Activated gamma-delta T cell treated with Interleukin-2 at 50 U/mL for 16 hours (primary cell): ENCODE data around the gene MARCHF9.
"Not testable (repeated sequence)": the region's sequence is repeated elsewhere in the genome, so short reads cannot be mapped to it uniquely, and the experiment has no call there.

Experiments used
- DNase-seq: peaks from one replicate; pipeline ENCODE4 v3.0.0-alpha.2; 2020

MARCHF9 gene

DNA sequence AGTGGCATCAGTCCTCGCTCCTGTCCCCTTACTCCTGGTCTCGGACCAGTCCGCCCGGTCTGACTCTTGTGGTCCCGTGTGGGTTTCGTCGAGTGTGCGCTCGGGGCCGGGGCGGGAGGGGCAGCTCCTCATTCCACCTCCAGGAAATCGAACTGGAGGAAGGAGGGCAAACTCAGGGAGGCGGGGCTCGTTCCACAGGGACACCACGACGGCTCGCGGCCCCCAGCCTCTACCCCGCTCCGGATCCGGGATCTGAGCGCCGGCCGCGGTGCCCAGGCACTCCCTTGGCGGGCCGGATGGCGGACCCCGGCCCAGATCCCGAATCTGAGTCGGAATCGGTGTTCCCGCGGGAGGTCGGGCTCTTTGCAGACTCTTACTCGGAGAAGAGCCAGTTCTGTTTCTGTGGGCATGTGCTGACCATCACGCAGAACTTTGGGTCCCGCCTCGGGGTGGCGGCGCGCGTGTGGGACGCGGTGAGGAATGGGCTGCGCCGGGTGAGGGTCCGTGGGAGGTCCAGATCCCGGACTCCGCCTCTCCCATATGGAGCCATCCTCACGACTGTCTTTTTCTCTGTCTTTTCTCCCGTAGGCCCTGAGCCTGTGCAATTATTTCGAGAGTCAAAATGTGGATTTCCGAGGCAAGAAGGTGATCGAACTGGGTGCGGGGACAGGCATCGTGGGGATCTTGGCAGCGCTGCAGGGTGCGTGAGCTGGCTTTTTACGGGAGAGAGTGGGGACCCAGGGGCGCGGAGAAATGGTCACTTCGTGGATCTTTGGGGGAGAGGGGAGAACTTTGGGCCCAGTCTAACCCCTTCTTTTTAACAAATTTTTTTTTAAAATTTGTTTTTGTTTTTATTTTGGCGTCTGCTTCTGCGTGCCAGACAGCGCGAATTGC lies 17.8 kb downstream of the MARCHF9 start, which contains the start of gene EEF1AKMT3:
Gene EEF1AKMT3 (plus strand): TSS at position 186 of the 894 bp plus-strand sequence. CDS start 111 bp downstream, at position 297.
- DNase-seq: no peak

GRCh38 chr12:57774634-57775033 lies 19.7 kb downstream of the MARCHF9 start:
- DNase-seq: not testable (repeated sequence)

DNA sequence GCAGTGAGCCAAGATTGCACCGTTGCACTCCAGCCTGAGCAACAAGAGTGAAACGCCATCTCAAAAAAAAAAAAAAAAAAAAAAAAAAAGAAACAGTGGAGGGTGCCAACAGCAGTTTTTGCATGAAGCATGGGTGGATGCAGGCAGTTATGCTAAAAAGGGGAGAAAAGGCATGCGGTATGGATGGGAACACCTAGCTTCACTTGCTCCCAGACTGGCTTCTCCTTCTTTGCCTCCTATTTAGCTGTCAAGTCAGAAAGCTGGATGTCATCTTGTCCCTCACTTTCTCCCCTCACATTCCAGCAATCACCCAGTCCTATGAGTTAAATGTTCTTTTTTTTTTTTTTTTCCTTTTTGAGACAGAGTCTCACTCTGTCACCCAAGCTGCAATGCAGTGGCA lies 20.1 kb downstream of the MARCHF9 start:
- DNase-seq: no peak

- no peak for DNase-seq
Measured at GRCh38 chr12:57775563-57776246, 20.8 kb downstream of the MARCHF9 start.

DNA sequence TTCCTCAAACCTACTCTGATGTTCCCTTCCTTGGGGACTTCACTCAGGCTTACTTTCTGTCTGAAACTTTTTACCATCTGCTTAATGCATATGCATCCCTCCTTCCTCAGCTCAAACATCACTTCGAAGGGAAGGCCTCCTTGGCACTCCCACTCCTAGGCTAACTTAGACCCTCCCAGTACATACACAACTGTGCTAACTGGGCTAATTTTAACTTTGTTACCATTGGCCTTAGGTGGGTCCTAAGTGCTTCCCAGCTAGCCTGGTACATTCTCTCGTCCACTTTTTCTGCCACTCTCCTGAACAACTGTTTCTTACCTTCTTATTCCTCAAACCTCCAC lies 21.3 kb downstream of the MARCHF9 start:
- DNase-seq: no peak

DNA sequence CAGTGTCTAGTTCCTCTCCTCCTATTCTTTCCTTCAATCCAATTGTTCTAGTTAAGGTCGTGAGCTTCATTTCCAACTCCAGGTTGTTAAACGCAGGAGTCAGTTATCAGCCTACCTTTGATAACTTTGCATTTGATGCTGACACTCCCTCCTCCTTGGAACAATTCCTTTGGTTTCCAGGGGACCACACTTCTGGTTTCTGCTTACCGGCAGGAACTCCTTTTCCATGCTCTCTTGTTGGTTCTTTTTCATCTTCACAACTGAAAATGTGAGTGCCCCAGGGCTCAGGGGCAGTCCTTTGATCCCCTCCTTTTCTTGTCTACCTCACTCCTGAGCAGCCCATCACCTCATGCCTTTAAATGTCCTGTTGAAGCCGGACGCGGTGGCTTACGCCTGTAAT lies 22.5 kb downstream of the MARCHF9 start:
- DNase-seq: no peak

DNA sequence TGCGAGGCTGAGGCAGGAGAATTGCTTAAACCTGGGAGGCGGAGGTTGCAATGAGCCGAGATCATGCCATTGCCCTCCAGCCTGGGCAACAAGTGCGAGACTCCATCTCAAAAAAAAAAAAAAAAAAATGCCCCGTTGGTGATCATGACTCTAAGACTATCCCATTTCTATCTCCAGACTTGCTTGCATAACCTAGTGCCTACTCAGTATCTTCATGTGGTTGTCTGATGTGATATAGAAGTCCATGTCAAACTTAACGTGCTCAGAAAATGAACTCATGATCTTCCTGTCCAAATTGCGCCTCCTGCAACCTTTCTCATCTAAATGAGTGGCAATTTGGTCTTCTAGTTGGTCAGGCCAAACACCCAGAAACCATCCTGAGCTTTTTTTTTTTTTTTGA lies 23.0 kb downstream of the MARCHF9 start:
- no peak for DNase-seq

- no peak for DNase-seq
Measured at GRCh38 chr12:57779736-57780135, 24.8 kb downstream of the MARCHF9 start.

DNA sequence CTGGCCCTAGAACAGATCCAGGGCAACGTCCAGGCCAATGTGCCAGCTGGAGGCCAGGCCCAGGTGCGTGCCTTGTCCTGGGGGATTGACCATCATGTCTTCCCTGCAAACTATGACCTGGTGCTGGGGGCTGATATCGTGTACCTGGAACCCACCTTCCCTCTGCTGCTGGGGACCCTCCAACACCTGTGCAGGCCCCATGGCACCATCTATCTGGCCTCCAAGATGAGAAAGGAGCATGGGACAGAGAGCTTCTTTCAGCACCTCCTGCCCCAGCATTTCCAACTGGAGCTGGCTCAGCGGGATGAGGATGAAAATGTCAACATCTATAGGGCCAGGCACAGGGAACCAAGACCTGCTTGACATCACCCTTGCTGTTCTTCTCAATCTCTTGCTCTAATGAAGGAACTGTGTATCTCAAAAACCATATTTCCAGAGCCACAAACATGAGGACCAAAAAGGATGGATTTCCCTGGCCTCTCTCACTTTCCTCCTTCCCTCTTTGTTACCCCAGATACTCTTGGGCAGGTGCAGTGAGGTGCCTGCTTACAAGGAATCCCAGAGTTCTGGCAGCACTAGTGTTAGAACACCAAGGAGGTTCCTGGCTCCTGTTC lies 25.5 kb downstream of the MARCHF9 start:
- DNase-seq: no peak

DNA sequence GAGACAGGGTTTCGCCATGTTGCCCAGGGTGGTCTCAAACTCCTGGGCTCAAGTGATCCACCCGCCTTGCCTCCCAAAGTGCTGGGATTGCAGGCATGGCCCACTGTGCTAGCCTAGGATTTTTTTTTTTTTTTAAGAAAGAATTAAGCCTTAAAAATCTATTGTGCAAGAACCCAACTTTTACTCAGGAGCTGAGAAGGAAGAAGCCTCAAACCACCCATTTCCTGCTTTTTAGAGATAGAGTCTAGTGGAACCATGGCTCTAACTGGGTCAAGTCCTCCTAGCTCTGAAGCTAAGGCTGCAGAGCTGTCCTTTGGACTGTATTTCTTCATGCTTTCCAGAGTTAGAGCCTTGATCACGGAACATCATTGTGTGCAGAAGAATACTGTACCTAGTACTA lies 26.3 kb downstream of the MARCHF9 start:
- DNase-seq: no peak

DNA sequence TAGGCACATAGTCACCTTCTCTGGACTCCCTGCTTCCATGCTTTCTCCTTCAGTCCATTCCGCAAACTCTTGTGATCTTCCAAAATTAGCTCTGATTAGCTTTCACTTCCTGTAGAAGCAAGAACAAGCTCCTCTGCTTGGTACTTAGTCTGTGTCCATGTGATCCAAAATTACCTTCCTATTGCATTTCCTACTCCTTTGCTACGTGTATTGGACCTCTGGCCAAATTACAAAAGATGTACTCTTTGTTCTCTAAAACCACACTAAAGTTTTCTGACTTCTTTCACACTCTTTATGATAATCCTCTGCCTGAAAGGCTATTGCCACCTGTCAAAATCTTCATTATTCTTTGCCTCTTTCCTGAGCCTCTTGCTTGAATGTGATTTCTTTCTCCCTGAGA lies 26.9 kb downstream of the MARCHF9 start:
- no peak for DNase-seq

GRCh38 chr12:57782243-57782607 lies 27.3 kb downstream of the MARCHF9 start:
- DNase-seq: no peak

DNA sequence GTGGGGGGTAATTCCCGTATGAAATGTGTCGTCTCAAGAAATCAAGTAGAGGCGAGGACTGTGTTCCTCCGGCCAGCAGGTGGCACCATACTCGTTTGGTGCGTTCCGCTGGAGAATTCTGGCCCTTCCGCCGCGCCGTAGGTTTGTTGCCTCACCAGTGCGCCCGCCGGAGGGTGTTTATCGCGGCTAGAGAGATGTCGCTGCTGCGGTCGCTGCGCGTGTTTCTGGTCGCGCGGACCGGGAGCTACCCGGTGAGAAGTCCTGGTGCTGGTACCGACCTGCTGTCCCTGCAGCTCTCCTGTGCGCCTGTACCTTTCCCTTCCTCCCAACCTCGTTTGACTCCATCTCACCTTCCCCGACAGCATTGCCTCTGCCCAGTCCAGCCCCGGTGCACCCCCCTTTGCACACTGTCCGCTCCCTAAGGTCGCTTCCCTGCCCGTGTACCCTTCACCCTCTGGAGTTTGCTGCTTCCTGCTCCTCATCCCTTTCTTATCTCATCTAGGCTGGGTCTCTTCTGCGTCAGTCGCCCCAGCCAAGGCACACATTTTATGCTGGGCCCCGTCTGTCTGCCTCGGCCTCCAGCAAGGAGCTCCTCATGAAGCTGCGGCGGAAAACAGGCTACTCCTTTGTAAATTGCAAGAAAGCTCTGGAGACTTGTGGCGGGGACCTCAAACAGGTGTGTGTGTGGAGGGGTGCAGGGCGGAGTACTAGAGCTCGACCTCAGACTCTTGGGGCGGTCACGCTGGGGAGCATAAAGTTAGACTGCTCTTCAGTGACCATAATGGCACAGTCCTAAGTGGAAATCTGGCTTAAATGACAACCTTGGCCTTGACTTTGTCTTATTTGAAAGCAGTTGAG lies 27.9 kb downstream of the MARCHF9 start, which contains the start of gene TSFM:
Gene TSFM (plus strand): TSS at position 180 of the 858 bp plus-strand sequence. CDS start 15 bp downstream, at position 195.
- DNase-seq: peak; percentile 98

DNA sequence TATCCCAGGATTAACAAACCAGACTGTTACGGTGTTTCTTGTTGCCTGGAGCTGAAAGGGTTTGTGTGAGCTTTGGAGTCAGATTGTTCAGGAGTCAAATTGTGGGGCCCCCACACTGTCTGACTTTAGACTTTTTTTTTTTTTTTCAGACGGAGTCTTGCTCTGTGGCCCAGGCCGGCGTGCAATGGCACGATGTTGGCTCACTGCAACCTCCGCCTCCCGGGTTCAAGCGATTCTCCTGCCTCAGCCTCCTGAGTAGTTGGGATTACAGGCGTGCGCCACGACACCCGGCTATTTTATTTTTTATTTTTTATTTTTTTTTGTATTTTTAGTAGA lies 28.5 kb downstream of the MARCHF9 start:
- no peak for DNase-seq

DNA sequence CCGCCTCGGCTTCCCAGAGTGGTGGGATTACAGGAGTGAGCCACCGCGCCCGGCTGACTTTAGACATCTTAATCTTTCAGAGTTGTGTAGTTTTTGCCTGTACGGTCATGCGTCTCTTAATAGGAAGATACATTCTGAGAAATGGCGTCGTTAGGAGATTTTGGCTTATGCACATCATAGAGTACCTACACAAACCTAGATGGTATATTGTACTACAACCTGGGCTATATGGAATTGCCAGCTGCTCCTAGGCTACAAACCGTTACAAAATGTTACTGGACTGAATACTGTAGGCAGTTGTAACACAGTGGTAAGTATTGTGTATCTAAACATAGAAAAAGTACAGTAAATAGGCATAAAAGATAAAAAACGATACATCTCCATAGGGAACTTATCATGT lies 29.0 kb downstream of the MARCHF9 start:
- DNase-seq: no peak

DNA sequence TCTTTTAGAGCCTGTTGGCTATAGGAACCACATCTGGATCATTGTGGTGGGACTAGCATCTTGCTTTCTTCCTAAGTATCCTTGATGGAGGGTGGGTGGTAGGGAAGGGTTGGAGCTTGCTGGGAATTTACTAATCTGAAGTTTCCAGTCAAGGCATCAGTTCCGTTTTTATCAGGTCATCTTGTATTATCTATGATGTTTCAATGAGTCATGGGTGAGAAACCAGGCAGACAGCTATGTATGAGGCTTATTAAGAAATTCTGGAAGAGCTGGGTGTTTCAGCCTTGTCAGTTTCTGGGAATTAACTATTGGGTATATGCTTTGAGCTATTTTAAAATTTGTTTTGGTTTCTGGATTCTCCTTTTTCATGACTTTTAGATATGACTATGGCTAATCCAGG lies 39.0 kb downstream of the MARCHF9 start:
- no peak for DNase-seq

DNA sequence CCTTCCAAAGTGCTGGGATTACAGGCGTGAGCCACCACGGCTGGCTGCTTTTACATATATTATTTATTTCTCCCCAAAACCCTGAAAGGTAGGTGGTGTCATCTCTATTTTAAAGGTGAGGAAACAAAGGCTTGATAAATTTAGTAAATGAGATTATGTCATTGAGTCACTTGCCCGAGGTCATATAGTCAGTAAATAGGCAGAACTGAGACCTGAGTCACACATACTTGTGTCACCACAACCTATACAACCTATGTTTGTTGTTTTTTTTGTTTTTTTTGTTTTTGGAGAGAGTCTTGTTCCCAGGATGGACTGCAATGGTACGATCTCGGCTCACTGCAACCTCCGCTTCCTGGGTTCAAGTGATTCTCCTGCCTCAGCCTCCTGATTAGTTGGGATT lies 40.5 kb downstream of the MARCHF9 start:
- DNase-seq: no peak

DNA sequence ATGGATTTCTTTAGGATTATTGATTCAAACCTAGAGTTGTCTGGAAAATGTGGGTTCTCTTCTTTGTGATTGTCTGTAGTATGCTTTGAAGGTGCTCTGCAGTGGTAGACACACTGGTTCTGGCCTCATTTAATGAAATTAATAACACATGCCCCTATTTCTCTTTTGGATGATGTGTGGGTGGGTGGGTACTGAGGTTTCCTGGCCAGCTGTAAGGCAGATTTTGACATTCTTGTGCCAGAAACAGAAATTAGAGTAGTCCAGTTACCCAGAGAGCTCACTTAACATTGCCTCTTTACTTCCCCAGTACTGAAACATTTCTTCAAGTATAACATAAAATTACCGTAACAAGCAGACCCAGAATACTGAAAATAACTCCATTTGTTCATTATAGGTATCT lies 42.1 kb downstream of the MARCHF9 start:
- DNase-seq: no peak

DNA sequence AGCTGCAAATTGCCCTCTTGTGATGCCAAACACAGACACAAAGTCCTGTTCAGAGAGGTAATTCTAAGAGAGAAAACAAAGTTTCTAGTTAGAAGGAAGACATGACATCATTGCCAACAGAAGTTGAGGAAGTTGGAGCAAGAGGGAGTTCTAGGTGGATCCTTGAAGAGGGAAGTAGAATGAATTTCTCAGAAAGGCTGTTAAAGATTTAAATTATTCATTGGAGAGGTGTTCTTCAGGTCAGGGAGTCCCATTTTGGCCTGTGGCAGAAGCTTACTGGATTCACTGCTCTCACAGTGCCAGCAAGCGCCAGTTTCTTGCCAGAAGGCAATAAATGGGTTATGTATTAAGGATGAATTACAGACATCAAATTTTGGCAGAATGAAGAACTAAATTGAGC lies 43.0 kb downstream of the MARCHF9 start:
- no peak for DNase-seq

GRCh38 chr12:57800965-57801364 lies 46.1 kb downstream of the MARCHF9 start:
- DNase-seq: no peak

- DNase-seq: no peak
Measured at GRCh38 chr12:57802607-57803006, 47.7 kb downstream of the MARCHF9 start.

DNA sequence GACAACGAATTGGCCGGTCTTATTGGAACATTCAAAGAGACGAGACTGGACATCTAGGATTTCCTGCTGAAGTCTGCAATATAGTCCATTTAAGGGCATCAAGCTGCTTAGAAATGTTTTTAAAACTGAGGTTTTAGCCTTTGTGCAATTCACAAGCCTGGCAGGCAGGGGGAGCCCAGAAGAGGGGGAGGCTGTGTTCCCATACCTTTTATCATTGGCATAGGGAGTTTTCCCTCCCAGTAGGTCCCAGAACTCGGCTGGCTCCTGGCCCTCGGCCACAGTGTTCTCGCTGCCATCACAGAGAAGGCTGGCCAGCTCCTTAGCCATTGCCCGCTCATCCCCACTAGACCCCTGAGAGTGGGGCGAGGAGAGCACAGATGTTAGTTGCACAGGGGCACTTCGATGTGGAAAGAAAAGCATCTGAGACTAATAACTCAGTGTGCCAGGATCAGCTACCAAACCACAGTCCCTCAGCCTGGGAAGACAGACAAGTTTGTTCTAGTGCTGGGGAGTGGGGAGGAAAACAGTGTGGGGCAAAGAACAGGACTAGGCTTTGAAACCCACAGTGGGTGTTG lies 48.5 kb downstream of the MARCHF9 start:
- DNase-seq: peak; percentile 24

- no peak for DNase-seq
Measured at GRCh38 chr12:57806677-57807076, 51.8 kb downstream of the MARCHF9 start.
